GM23338 (cell line): Measurements from ENCODE around the gene LUC7L2. TPM values are rescaled to one million over a fixed set of nuclear protein-coding genes. Genes with fewer than 3 reads are reported as not detected.

Source experiments
- ATAC-seq: fragments of 200-7000 bp; cut with Tn5 transposase; 3 replicates; pipeline ENCODE4 v1.9.1; 2020
- DNase-seq: peaks from one replicate; pipeline ENCODE4 v3.0.0-alpha.2; 2015; ENCODE audit warnings: low spot score
- H2AFZ ChIP-seq: fragments of 200-600 bp; sonication (generic); 2 replicates; pipeline ENCODE4 v1.8.0; 2016; ENCODE audit warnings: antibody characterized with exemption, mild to moderate bottlenecking, moderate library complexity
- H3F3A ChIP-seq: fragments of 200-600 bp; sonication (generic); replicated peaks from 2 replicates; pipeline ENCODE4 v1.8.0; 2017; ENCODE audit warnings: antibody characterized with exemption, mixed run types, low read depth
- H3K27ac ChIP-seq: fragments of 200-600 bp; sonication (generic); 2 replicates; pipeline ENCODE4 v1.6.1; 2016; ENCODE audit warnings: low read depth
- H3K27me3 ChIP-seq: fragments of 200-600 bp; sonication (generic); 2 replicates; pipeline ENCODE4 v1.8.0; 2016; ENCODE audit warnings: mild to moderate bottlenecking, mixed run types, moderate library complexity; ENCODE audit not compliant: insufficient read depth
- H3K36me3 ChIP-seq: fragments of 200-600 bp; sonication (generic); 2 replicates; pipeline ENCODE4 v1.8.0; 2016; ENCODE audit warnings: mild to moderate bottlenecking; ENCODE audit not compliant: insufficient read depth
- H3K4me1 ChIP-seq: fragments of 200-600 bp; sonication (generic); 2 replicates; pipeline ENCODE4 v1.8.0; 2016; ENCODE audit warnings: mild to moderate bottlenecking, moderate library complexity; ENCODE audit not compliant: insufficient read depth
- H3K4me2 ChIP-seq: fragments of 200-600 bp; sonication (generic); 2 replicates; pipeline ENCODE4 v1.7.1; 2017; ENCODE audit warnings: mixed run types
- H3K4me3 ChIP-seq: fragments of 200-600 bp; sonication (generic); 2 replicates; pipeline ENCODE4 v1.6.1; 2016; ENCODE audit warnings: mixed run types
- H3K79me2 ChIP-seq: fragments of 200-600 bp; sonication (generic); replicated peaks from 2 replicates; pipeline ENCODE4 v1.8.0; 2017; ENCODE audit warnings: mild to moderate bottlenecking; ENCODE audit not compliant: insufficient read depth
- H3K9me2 ChIP-seq: fragments of 200-600 bp; sonication (generic); 2 replicates; pipeline ENCODE4 v1.8.0; 2017; ENCODE audit not compliant: insufficient read depth
- H4K20me1 ChIP-seq: fragments of 200-600 bp; sonication (generic); replicated peaks from 2 replicates; pipeline ENCODE4 v1.8.0; 2017; ENCODE audit warnings: mild to moderate bottlenecking; ENCODE audit not compliant: insufficient read depth
- H3K27ac Mint-ChIP-seq: 2 replicates; pipeline ENCODE4 v1.8.0; 2020; ENCODE audit warnings: inconsistent platforms, mild to moderate bottlenecking, moderate library complexity, mixed read lengths
- H3K27me3 Mint-ChIP-seq: 3 replicates; pipeline ENCODE4 v1.8.0; 2022; ENCODE audit warnings: low read depth, mild to moderate bottlenecking, moderate library complexity, mixed read lengths, inconsistent platforms; ENCODE audit not compliant: insufficient read depth, poor library complexity
- H3K36me3 Mint-ChIP-seq: 3 replicates; pipeline ENCODE4 v1.8.0; 2021; ENCODE audit warnings: low read depth, mild to moderate bottlenecking, inconsistent platforms, moderate library complexity, mixed read lengths
- H3K4me1 Mint-ChIP-seq: 3 replicates; pipeline ENCODE4 v1.8.0; 2020; ENCODE audit warnings: mild to moderate bottlenecking, inconsistent platforms, mixed read lengths
- H3K4me3 Mint-ChIP-seq: 3 replicates; pipeline ENCODE4 v1.8.0; 2021; ENCODE audit warnings: moderate library complexity, mild to moderate bottlenecking, inconsistent platforms, mixed read lengths
- H3K9me3 Mint-ChIP-seq: 3 replicates; pipeline ENCODE4 v1.8.0; 2020; ENCODE audit warnings: moderate library complexity, mild to moderate bottlenecking, inconsistent platforms, mixed read lengths
- CREB1 ChIP-seq: fragments of 250-450 bp; sonication (Bioruptor Pico); IDR thresholded peaks from 2 replicates; pipeline ENCODE4 v1.5.0; 2020; ENCODE audit warnings: low read depth, mild to moderate bottlenecking, moderate library complexity
- EZH2 ChIP-seq: fragments of 200-600 bp; sonication (generic); IDR thresholded peaks from one replicate; pipeline ENCODE4 v1.8.0; 2017; ENCODE audit warnings: antibody characterized with exemption, mild to moderate bottlenecking, low read depth; ENCODE audit not compliant: unreplicated experiment
- EZH2phosphoT487 ChIP-seq: fragments of 200-600 bp; sonication (generic); IDR thresholded peaks from one replicate; pipeline ENCODE4 v1.8.1; 2018; ENCODE audit warnings: antibody characterized with exemption; ENCODE audit not compliant: unreplicated experiment
- JUNB ChIP-seq: IDR thresholded peaks from one replicate; pipeline ENCODE4 v1.6.1; 2016; ENCODE audit warnings: antibody characterized with exemption; ENCODE audit not compliant: unreplicated experiment
- polyA plus RNA-seq: library from polyadenylated mRNA; unstranded; fragments of >200 nt; fragmentation: Nextera tagmentation; extraction: Ambion mirVana; gene quantifications from 2 replicates; pipeline ENCODE4 v1.2.1, GENCODE V29; 2016
- total RNA-seq: library from RNA; depleted of rRNA; stranded (reverse); fragments of >200 nt; shearing (Covaris generic); gene quantifications from 2 replicates; pipeline ENCODE4 v1.2.3, GENCODE V29; 2014
- TF ChIP-seq, protein P1 (sequence below): IDR thresholded peaks from one replicate; pipeline ENCODE4 v1.6.1; 2018; ENCODE audit warnings: antibody characterized with exemption; ENCODE audit not compliant: unreplicated experiment

Gene LUC7L2
- total and polyA plus RNA-seq, 2 experiments from 2014 or later = 40.3 to 57.3 TPM

DNA sequence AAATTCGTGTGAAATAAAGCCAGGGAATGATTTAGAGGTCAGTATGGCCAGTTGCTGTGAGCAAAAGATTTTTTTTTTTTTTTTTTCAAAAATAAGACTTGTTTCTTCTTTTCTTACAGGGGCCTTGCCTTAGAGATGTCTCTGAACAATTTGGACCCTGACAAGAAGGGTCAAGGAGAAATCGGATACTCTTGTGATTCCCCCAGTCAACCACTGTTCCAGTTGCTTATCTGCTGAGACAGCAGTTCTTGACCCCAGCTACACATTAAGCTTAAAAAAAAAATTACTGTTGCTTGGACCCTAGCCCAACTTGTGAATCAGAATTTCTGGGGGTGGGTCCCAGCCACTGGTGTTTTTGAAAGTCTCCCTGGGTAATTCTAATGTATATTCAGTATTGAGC is 30.6 kb upstream of the LUC7L2 start (continued):
- TF ChIP-seq, protein P1, sequence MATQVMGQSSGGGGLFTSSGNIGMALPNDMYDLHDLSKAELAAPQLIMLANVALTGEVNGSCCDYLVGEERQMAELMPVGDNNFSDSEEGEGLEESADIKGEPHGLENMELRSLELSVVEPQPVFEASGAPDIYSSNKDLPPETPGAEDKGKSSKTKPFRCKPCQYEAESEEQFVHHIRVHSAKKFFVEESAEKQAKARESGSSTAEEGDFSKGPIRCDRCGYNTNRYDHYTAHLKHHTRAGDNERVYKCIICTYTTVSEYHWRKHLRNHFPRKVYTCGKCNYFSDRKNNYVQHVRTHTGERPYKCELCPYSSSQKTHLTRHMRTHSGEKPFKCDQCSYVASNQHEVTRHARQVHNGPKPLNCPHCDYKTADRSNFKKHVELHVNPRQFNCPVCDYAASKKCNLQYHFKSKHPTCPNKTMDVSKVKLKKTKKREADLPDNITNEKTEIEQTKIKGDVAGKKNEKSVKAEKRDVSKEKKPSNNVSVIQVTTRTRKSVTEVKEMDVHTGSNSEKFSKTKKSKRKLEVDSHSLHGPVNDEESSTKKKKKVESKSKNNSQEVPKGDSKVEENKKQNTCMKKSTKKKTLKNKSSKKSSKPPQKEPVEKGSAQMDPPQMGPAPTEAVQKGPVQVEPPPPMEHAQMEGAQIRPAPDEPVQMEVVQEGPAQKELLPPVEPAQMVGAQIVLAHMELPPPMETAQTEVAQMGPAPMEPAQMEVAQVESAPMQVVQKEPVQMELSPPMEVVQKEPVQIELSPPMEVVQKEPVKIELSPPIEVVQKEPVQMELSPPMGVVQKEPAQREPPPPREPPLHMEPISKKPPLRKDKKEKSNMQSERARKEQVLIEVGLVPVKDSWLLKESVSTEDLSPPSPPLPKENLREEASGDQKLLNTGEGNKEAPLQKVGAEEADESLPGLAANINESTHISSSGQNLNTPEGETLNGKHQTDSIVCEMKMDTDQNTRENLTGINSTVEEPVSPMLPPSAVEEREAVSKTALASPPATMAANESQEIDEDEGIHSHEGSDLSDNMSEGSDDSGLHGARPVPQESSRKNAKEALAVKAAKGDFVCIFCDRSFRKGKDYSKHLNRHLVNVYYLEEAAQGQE = no peak
- TF ChIP-seq JUNB (no peak), EZH2 (no peak)

DNA sequence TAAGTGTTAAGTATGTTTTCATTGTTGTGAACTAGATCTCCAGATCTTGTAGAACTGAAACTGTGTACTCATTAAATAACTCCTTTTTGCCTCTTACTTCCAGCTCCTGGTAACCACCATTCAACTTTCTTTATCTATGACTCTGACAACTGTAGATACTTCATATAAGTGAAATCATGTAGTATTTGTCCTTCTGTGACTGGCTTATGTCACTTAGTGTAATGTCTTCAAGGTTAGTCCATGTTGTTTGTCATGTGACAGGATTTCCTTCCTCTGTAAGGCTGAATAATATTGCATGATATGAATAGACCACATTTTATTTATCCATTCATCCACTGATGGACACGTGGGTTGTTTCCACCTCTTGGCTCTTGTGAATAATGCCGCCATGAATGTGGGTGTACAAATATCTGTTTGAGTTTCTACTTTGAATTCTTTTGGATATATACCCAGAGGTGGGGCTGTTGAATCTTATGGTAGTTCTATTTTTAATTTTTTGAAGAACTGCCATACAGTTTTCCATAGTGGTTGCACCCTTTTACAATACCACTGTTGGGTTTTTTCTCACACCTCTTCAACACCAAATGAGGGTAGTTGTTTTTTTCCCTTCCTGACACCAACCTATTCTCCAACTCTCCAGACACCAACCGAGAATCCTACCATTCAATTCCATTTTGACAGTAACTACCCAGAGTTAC is 29.2 kb upstream of the LUC7L2 start:
- no peak overlapping the region for H3K27ac Mint-ChIP-seq
- H3K36me3 ChIP-seq = no peaks in the 10 kb centered on the region
- no peaks in the 10 kb centered on the region for H3K79me2 ChIP-seq
- no peak overlapping the region for H3K4me3 Mint-ChIP-seq
- H3K36me3 Mint-ChIP-seq = no peaks in the 10 kb centered on the region
- H3K4me1 Mint-ChIP-seq = no peaks in the 10 kb centered on the region
- H2AFZ ChIP-seq = no peak overlapping the region
- H3K4me3 ChIP-seq = no peak overlapping the region
- H3K27me3 ChIP-seq = no peaks in the 10 kb centered on the region
- H3K27ac ChIP-seq = no peak overlapping the region
- no peak for DNase-seq
- no peak overlapping the region for H3K4me2 ChIP-seq
- no peaks in the 10 kb centered on the region for H3K9me3 Mint-ChIP-seq
- H3K9me2 ChIP-seq = no peaks in the 10 kb centered on the region
- H3F3A ChIP-seq = no peaks in the 10 kb centered on the region
- TF ChIP-seq CREB1 (CRISPR knock-in tag) (no peak), EZH2phosphoT487 (no peak)
- TF ChIP-seq, protein P1 = no peak
- no peaks in the 10 kb centered on the region for H3K27me3 Mint-ChIP-seq
- no peak for ATAC-seq
- H4K20me1 ChIP-seq = no peaks in the 10 kb centered on the region
- no peaks in the 10 kb centered on the region for H3K4me1 ChIP-seq
